ENCODE measurements around the gene MYORG.

DNA sequence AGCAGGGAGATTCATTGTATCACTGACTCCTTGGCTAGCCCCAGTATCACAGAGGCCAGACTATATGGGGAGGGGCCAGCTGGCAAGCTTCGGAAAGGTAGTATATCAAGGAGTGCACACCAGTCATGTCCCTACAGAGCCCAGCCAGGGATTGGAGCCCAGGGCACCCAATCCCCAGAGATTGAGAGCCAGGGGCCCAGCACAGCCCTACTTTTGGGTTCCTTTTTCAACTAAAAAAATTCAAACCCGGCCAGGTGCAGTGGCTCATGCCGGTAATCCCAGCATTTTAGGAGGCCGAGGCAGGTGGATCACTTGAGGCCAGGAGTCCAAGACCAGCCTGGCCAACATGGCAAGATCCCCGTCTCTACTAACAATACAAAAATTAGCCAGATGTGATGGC lies 5.4 kb upstream of the MYORG start:
- TF ChIP-seq, protein P1, sequence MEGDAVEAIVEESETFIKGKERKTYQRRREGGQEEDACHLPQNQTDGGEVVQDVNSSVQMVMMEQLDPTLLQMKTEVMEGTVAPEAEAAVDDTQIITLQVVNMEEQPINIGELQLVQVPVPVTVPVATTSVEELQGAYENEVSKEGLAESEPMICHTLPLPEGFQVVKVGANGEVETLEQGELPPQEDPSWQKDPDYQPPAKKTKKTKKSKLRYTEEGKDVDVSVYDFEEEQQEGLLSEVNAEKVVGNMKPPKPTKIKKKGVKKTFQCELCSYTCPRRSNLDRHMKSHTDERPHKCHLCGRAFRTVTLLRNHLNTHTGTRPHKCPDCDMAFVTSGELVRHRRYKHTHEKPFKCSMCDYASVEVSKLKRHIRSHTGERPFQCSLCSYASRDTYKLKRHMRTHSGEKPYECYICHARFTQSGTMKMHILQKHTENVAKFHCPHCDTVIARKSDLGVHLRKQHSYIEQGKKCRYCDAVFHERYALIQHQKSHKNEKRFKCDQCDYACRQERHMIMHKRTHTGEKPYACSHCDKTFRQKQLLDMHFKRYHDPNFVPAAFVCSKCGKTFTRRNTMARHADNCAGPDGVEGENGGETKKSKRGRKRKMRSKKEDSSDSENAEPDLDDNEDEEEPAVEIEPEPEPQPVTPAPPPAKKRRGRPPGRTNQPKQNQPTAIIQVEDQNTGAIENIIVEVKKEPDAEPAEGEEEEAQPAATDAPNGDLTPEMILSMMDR (IDR thresholded peaks at IDR 0.05) = no peak
- TF ChIP-seq POLR2A (IDR thresholded peaks at IDR 0.05) = no peak
